HL-60 (cell line): ENCODE data around the gene TSSK6.

Experiments
- CTCF ChIP-seq: IDR thresholded peaks from one replicate; pipeline ENCODE4 v1.5.1; 2011; ENCODE audit warnings: low read length, control low read depth, inconsistent platforms; ENCODE audit not compliant: insufficient read depth
- GABPA ChIP-seq: IDR thresholded peaks from 2 replicates; pipeline ENCODE4 v1.6.1; 2012; ENCODE audit warnings: low read depth
- POLR2AphosphoS5 ChIP-seq: IDR thresholded peaks from 2 replicates; pipeline ENCODE4 v1.6.1; 2012; ENCODE audit warnings: low read depth
- TF ChIP-seq, protein P1 (sequence below): IDR thresholded peaks from 2 replicates; pipeline ENCODE4 v1.6.1; 2012; ENCODE audit warnings: low read depth; ENCODE audit not compliant: insufficient replicate concordance

- TF ChIP-seq CTCF: no peak
- TF ChIP-seq, protein P1, sequence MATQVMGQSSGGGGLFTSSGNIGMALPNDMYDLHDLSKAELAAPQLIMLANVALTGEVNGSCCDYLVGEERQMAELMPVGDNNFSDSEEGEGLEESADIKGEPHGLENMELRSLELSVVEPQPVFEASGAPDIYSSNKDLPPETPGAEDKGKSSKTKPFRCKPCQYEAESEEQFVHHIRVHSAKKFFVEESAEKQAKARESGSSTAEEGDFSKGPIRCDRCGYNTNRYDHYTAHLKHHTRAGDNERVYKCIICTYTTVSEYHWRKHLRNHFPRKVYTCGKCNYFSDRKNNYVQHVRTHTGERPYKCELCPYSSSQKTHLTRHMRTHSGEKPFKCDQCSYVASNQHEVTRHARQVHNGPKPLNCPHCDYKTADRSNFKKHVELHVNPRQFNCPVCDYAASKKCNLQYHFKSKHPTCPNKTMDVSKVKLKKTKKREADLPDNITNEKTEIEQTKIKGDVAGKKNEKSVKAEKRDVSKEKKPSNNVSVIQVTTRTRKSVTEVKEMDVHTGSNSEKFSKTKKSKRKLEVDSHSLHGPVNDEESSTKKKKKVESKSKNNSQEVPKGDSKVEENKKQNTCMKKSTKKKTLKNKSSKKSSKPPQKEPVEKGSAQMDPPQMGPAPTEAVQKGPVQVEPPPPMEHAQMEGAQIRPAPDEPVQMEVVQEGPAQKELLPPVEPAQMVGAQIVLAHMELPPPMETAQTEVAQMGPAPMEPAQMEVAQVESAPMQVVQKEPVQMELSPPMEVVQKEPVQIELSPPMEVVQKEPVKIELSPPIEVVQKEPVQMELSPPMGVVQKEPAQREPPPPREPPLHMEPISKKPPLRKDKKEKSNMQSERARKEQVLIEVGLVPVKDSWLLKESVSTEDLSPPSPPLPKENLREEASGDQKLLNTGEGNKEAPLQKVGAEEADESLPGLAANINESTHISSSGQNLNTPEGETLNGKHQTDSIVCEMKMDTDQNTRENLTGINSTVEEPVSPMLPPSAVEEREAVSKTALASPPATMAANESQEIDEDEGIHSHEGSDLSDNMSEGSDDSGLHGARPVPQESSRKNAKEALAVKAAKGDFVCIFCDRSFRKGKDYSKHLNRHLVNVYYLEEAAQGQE: no peak
- no peak for TF ChIP-seq POLR2AphosphoS5
- TF ChIP-seq GABPA: no peak
Measured at GRCh38 chr19:19561946-19562664, 46.8 kb upstream of the TSSK6 start.
